Activated CD4-positive, alpha-beta T cell treated with anti-CD3 and anti-CD28 coated beads for 1 hour (primary cell): ENCODE results near the gene BLMH.
"Not testable (repeated sequence)": the region's sequence is repeated elsewhere in the genome, so short reads cannot be mapped to it uniquely, and the experiment has no call there.

Source experiments
- DNase-seq: peaks from one replicate; pipeline ENCODE4 v3.0.0-alpha.2; 2020

BLMH gene

DNA sequence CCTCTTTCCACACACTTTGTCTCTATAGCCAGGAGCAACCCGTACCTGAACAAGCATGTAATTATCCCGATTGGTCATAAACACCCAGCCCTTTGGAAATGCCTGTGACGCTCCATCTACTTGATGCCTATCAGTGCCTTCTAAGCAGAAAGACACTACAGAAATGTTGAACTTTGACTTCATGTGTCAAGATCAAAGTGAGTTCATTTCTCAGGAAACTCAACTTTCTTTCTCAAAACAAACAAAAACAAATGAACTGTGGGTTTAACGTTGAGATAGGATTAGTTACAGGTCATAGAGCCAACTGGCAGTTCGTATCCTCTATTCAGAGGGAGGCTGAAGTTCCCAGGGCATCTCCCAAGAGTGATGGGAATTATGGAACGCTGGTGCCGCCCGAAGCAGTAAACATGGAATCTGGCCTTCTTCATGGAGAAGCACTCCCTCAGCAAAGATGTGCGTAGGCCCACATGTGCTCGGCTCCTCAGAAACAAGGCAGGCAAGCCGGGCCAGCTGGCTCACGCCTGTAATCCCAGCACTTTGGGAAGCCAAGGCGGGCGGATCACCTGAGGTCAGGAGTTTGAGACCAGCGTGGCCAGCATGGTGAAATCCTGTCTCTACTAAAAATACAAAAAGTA, 65.7 kb downstream of the BLMH start:
- DNase-seq: no peak

DNA sequence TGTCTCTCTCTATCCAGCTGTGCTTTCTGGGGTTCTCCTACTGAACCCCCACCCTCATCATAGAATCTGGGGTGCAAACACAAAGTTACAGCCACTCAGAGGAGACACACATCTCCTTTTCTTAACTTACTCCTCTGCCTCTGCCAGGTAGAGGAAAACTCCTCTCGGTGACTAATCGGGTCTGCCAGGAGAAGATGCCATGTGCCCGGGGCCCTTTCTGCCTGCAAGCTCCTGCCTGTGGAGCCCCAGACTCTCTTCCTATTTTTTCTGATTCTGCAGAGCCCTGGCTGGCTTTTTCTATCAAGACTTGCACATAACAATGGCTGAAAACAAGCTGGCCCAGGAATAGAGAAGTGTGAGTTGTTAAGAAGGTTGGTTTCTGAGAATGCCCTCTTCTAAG, 66.6 kb downstream of the BLMH start:
- DNase-seq: no peak

DNA sequence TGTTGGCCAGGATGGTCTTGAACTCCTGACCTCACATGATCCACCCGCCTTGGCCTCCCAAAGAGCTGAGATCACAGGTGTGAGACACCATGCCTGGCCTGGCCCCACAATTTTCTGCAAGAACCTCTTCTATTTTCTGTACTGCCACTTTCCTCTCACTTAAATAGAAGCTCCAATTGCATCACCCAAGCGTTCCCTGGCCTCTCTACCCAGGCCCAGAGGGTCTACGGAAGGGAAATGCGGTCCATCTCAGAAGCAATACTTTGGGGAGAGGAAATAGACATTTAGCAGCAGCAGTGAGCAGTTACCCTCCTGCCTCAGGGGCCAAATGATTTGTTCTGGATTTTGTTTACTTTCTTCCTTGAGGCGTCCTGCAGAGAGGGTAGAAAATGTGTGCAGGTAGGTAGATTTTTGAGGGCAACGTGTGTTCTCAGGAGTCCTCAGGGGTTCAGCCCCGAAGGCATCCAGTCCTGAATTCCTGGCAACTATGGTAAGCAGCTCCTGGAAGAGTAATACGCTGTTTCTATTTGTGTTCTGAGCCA, 67.3 kb downstream of the BLMH start:
- DNase-seq: no peak

DNA sequence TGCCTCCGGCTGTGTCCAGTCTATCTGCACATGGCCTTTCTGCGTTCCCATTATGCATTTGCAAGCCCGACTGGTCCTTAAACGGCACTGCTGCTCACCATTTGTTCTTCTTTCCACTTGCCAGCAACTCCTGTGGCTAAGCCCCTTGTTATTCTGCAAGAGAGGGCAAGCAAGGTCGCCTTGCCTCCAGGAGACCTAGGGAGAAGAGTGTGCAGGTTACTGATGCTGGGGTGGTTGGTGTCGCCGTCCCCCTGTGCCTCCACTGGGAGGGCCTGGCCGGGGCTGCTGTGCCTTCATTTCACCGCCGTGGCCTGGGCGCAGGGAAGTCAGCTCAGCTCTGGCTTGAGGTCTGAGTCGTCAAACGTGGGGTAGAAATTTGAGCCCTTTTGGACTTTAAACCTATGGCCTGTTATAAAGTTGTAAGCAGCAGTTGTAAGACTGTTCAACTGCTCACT, 69.0 kb downstream of the BLMH start:
- DNase-seq: no peak

DNA sequence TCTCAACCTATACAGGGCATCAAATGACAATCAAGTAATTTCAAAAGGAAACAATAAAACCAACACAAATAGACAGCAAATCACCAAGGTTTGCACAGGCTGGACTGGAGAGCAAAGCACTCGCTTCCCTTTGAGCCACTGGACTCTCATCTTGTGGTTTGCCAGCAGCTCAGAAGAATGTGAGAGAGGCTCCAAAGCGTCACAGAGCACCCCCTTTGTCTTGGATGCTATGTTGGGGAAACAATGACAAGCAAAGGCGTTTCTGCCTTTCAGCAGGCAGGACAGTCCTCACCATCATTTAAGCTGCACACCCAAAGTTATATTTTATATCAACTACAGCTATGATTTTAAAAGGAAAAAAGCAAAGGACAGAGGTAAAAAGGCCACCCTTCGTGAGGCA, 69.5 kb downstream of the BLMH start:
- no peak for DNase-seq

DNA sequence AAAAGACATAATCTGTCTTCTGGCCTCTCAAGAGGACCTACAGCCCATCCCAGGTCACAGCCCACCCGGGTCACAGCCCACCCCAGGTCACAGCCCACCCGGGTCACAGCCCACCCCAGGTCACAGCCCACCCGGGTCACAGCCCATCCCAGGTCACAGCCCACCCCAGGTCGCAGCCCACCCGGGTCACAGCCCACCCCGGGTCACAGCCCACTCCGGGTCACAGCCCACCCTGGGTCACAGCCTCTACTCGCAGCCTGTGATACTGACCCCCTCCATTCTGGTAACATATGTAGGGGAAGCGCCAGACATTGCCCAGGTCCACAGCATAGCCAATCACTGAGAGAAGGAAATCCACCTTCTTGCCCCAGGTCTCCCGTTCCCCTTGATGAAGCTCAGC, 70.4 kb downstream of the BLMH start:
- DNase-seq: no peak

DNA sequence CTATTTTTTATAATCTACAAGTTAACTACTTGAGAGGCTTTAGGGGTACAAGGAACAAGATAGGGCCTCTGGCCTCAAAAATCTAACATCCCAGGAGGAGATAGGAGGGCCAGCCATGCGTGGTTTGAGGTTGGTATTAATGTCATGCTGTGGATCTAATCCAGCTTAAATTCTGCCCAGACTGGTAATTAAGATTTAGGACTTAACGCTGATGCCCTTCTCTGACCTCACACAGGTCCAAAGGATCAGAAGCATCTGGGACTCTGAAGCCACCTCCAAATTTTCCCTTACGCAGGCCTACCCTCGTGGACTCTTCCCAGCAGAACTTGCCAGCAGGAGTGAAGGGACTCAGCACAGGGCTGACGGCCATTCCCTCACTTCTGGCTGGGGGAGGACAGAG, 71.3 kb downstream of the BLMH start:
- DNase-seq: no peak

DNA sequence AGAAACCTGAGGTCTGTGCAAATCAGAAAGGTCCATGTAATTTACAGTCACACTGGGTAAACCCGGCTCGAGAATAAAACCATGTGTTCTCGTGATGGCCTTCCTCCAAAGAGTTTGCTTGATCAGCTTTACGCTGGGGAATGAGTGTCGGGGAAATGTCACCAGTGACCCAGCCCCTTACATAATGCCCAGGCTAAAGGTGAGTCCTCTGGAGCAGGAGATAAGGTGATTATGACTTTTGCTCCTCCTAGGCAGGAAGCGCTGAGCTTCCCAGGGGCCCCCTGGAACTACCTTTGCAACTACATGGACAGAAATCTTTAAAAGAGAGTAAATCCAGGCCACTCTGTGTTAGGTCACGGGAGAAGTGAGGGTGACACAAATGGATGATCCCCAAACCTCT, 71.9 kb downstream of the BLMH start:
- DNase-seq: no peak

DNA sequence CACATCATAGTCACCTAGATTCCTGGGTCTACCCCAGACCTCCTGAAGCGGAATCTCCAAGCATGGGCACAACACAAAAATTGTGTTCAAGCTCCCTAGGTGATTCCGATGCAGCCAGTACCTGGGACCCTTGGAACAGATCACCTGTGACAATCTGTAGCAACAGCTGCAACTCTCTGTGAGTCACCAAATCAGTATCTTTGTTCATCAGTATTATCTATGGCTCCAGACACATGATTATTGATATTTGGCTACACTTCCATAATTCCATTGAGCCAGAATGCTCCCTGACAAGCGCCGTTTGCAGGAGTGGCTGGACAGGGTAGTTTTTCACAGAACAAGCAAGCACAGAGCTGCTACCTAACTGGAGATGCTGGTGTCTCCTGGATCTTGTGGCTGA, 72.4 kb downstream of the BLMH start:
- no peak for DNase-seq

DNA sequence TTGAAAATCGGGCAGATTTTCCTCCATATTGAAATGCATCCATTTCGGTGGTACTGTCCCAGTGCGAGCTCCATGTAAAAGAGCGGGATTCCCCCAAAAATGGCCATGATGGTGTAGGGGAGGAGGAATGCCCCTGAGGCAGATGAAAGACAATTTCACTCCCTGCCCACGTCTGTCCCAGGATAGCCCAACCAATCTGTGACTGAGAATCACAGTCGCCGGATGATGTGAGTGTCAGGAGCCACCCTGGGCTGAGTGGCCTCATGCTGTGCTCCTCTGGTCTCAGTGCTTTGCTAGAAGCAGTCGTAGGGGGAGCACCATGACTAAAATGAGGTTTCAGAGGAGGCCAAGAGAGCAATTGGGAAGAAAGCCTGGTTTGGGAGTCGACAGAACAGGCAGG, 72.9 kb downstream of the BLMH start:
- DNase-seq: no peak

DNA sequence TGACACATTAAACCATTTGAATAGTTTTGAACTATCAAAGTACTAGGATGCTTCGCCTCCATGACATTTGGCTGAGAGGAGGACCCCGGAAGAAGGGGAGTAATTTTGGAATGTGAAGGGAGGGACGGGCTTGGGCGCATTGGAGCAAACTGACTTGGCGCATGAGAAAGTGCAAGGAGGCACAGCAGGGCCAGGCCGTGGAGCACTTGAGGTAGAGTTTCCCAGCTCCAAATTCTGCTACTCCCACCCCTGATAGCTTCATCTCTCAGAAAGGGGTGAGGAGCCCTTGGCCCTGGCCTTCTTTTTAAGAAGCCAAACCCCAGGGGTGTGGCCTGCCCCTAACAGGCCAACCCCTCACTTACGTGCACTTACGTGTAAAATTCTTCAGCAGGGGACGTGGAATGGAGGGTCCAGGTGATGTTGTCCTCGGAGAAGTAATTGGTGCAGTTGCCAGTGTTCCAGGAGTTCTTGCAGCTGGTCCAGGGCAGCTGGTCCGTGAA, 73.9 kb downstream of the BLMH start:
- DNase-seq: no peak

DNA sequence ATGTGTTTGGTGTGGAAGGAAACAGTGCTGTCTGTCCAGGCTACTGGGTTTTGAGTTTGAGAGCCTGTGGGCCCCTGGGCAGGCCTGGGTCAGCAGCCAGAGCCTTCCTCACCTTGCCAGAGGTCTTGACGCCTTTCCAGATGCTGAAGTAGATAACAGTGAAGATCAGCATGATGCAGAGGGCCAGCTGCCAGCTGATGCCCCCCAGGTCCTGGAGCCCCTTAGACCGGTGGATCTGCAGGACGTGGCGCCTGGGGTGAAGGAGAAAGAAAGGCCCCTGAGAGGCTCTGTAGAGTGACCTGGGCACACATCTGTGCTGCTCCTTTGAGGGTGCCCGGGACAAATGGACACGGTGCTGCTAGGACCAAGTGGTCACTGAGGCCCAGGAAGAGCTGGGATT, 74.7 kb downstream of the BLMH start:
- no peak for DNase-seq

DNA sequence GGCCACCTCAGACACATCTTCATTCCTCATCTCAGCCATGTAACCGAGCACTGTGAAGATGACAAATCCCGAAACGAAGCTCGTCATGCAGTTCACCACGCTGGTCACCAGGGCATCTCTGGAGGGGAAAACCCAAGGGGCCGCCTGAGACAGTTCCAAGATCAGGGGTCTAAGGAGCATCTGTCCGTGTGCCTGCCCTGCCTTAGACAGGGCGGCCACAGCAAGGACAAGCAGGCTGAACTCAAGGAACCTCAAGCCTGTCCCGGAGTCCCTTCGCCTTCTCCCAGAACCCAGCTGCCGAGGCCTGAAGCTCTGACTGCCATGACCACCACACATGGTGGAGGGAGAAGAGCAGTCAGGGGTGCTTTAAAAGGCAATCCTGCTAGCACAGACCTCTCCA, 79.0 kb downstream of the BLMH start:
- no peak for DNase-seq

DNA sequence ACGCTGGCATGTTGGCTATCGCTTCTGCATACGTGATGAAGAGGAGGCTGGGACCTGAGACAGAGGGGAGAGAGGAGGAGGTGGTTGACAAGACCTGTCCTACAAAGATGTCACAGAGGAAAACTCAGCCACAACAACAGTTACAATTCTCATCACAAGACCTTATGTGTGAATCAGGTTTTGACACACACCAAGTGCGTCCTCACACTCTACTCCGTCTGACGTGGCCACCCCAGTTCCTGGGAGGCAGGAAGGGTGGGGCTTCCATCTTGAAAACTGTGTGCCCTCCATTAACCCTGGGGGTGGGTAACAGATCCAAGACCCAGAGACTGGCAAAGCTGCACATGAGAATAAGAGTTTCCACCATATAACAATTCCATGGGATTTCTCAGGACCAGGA, 80.4 kb downstream of the BLMH start:
- DNase-seq: no peak

DNA sequence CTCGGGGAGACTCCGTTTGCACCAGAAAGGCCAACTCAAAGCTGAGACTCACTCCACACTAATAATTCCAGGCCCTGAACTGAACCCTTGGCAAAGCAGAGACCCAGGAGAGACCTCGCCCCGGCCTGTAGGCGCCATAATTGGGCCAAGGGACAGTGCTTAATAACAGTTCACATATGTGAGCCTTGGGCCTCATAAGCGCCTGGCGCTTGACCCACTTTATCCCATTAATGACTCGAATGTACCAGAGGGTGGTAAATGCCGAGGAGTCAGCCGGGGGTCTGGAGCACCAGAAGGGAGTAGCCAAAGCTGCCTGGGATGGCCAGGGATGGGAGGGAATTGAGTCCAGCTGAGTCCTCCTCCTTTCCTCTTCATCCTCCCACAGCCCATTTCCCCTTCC, 80.8 kb downstream of the BLMH start:
- no peak for DNase-seq

DNA sequence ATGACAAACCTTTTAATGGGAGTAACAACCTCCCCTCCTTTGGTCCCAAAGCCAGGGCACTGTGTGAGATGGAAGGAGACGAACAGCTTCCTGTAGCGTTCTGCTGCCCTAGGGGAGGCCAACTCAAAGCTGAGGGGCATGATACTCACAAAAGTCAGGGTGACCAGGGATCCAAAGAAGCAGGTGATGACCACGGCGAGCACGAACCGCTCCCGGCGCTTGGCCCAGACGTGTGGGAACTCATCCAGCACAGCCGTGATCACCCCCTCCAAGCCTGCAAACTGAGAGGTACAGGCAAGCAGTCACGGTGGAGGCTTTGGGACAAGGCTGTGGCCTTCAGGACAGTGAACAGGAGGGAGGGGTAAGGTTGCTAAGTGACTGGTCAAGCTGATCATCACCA, 81.4 kb downstream of the BLMH start:
- no peak for DNase-seq

DNA sequence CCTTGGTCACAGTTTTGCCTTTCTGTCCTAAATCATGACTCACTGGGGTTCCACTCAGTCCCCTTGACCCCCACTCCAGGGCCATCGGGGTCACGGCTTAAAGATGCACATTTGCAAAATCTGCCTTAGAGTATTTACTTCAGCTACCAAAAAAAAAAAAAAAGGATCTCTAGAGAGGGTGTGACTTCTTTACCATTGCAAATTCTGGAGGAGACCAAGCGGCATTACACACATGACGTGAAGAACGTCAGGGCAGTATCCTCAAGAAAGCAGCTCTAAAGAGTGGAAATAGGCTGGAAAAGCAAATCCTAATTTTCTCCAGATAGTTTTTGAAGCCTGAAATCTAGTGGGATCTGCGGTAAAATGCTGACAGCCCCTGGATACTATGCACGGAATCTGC, 81.8 kb downstream of the BLMH start:
- no peak for DNase-seq

DNA sequence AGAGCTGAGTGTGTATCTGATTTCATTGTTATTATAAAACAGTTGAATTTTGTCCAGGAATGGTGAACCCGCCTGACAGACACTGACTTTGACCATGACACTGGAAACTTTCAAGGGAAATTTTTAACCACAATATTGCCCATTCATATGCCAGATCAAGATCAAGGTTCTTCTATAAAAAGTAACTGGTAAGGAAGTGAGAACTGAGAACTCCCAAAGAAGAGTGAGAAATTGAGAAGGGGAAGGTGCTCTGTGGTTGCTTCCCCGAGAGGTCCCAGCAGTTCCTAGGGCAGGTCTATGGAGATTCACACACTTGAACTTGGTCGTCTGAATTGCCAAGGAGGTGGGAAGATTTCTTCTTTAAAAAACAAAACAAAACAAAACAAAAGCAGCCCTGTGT, 83.5 kb downstream of the BLMH start:
- DNase-seq: no peak

DNA sequence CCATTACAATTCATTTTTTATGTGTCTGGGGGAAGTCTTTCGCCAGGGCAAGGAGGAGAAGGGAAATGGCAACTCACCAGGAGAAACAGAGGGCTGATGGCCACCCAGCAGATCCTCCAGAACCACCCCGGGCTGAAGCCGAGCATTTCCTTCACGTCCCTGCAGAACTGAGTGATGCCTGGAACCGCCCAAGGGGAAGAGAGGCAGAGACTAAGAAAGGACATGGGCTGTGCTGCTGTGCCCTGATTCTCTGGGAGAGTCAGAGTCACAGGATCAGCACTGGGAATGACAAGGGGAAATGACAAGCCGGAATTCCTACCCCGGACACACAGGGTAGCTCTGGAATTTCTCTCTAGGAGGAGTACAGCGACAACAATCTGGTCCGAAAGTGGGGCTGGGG, 84.1 kb downstream of the BLMH start:
- no peak for DNase-seq

DNA sequence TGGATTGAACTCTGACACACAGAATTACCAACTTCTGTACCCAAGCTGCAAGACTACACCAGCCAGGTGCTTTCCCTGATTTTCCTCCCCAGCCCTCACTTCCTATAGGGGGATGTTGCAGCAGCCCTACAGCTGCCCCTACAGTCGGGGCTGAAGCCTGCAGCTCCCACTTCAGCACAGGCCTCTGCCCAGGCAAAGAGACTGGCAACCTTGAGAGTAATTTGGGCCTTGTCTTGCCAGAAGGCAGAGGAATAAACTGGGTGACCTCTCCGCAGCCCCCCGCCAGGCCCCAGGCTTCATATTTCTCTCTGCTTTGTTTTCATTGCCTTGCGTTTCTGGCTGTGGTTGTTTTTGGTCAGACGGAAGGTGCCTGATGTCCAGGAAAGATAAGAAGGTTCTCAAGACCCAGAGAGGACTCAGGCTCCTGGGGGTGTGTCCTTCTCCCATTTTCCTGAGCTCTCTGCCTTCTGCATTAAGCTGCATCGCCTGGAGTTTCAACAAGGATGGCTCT, 88.2 kb downstream of the BLMH start:
- DNase-seq: no peak

DNA sequence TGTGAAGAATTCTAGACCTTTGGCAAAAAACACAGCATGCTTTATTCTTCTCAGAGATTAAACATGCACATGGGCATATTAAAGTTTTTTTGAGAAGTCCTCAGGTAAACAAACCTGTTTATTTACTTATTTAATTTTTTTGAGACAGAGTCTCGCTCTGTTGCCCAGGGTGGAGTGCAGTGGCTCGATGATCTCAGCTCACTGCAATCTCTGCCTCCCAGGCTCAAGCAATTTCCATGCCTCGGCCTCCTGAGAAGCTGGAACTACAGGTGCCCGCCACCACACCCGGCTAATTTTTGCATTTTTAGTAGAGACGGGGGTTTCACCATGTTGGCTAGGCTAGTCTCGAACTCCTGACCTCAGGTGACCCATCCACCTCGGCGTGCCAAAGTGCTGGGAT, 91.1 kb downstream of the BLMH start:
- not testable (repeated sequence) for DNase-seq

DNA sequence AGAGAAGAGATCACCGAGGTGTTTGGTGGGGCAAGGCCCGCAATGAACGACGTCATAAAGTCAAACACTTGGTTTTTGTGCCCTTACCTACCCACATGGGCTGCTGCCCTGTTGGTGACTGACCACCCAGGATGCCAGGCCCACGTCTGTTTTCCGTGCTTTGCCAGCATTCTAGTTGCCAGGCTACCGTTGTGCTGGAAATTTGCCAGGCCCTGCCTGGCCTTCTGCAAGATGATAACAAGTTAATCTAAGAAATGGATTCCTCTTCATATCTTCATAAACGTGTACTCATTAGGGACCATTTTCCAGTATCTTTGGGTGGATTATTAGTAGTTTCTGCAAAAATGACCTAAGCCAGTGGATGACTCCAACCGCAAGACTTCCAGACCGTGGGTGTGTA, 91.6 kb downstream of the BLMH start:
- DNase-seq: no peak

DNA sequence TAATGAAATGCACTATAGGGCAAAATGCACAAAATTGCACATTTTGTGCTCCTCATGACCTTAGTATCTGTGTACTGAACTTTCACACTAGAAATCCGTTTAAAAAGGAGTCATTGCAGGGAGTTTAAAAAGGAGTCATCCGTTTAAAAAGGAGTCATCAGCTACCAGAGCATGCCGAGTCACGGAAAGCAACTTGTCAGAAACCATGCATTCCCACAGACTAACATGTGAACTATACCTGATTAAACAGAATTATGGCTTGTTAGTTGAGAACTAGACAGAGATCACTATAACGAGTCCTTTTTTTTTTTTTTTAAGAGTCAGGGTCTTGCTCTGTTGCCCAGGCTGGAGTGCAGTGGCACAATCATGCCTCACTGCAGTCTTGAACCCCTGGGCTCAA, 92.1 kb downstream of the BLMH start:
- no peak for DNase-seq
